ENCODE measurements around the gene EIF6. TPM values are rescaled to one million over a fixed set of nuclear protein-coding genes. Genes with fewer than 3 reads are reported as not detected.

The EIF6 gene
- total RNA-seq, 6 donors from 2014 or later: 57.5 to 106 (median 88.7) TPM

GRCh38 chr20:35279533-35280174 is 4.9 kb downstream of the EIF6 start:
- WGBS, 2 donors: 88 to 98% methylated on average over 5 to 7 of the region's 7 CpGs
- Histone ChIP-seq H3K27me3 (no peaks in the 10 kb centered on the region), H3K4me3 (no peak overlapping the region), H3K9me3 (no peaks in the 10 kb centered on the region), H3K27ac (peak overlapping the region in 1 of 4 donors; percentile 96), H3K4me1 (peaks cover 29 to 48% (median 33%) of the 10 kb centered on the region in 4 donors), H3K36me3 (peaks cover 5 to 54% (median 29%) of the 10 kb centered on the region in 4 donors)
- DNase-seq (no peak), ATAC-seq (ENCODE audit: low FRiP score in 2 of 2) (no peak)
- TF ChIP-seq, protein P1, sequence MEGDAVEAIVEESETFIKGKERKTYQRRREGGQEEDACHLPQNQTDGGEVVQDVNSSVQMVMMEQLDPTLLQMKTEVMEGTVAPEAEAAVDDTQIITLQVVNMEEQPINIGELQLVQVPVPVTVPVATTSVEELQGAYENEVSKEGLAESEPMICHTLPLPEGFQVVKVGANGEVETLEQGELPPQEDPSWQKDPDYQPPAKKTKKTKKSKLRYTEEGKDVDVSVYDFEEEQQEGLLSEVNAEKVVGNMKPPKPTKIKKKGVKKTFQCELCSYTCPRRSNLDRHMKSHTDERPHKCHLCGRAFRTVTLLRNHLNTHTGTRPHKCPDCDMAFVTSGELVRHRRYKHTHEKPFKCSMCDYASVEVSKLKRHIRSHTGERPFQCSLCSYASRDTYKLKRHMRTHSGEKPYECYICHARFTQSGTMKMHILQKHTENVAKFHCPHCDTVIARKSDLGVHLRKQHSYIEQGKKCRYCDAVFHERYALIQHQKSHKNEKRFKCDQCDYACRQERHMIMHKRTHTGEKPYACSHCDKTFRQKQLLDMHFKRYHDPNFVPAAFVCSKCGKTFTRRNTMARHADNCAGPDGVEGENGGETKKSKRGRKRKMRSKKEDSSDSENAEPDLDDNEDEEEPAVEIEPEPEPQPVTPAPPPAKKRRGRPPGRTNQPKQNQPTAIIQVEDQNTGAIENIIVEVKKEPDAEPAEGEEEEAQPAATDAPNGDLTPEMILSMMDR (IDR thresholded peaks at IDR 0.05): no peak
- no peak for TF ChIP-seq EP300 (IDR thresholded peaks at IDR 0.05)
- no peak for TF ChIP-seq POLR2A (IDR thresholded peaks at IDR 0.05)
- TF ChIP-seq POLR2AphosphoS5 (IDR thresholded peaks at IDR 0.05): no peak

DNA sequence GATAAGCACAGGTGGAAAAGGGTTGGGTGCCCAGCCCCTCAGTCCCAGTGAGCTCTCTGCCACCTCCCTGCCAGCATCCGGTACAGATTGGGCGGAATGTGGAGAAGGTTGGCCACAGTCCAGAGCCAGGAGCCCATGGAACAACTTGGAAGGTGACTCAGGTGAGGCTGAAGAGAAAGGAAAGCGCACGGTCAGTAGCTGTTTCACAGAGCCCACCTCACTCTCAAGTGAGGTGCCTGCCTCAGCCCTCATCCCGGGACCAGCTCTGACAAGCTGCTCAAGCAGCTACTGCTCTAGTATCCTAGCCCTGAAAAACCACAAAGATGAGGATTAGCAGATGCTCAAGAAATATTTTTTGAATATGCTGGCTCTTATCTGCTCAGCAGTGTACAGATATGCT is 5.5 kb downstream of the EIF6 start:
- Histone ChIP-seq H3K27me3 (no peaks in the 10 kb centered on the region), H3K27ac (peak overlapping the region; percentile 96 to 99 (median 98)), H3K9me3 (no peaks in the 10 kb centered on the region), H3K4me3 (no peak overlapping the region), H3K4me1 (peaks cover 29 to 47% (median 33%) of the 10 kb centered on the region in 4 donors), H3K36me3 (peaks cover 5 to 60% (median 32%) of the 10 kb centered on the region in 4 donors)
- TF ChIP-seq POLR2AphosphoS5 (IDR thresholded peaks at IDR 0.05) (no peak), POLR2A (IDR thresholded peaks at IDR 0.05) (no peak), EP300 (IDR thresholded peaks at IDR 0.05) (no peak)
- TF ChIP-seq, protein P1 (IDR thresholded peaks at IDR 0.05): no peak
- 83 to 93% methylated on average over 5 of the region's 5 CpGs for WGBS, 2 donors
- no peak for ATAC-seq (ENCODE audit: low FRiP score in 2 of 2)
- no peak for DNase-seq

DNA sequence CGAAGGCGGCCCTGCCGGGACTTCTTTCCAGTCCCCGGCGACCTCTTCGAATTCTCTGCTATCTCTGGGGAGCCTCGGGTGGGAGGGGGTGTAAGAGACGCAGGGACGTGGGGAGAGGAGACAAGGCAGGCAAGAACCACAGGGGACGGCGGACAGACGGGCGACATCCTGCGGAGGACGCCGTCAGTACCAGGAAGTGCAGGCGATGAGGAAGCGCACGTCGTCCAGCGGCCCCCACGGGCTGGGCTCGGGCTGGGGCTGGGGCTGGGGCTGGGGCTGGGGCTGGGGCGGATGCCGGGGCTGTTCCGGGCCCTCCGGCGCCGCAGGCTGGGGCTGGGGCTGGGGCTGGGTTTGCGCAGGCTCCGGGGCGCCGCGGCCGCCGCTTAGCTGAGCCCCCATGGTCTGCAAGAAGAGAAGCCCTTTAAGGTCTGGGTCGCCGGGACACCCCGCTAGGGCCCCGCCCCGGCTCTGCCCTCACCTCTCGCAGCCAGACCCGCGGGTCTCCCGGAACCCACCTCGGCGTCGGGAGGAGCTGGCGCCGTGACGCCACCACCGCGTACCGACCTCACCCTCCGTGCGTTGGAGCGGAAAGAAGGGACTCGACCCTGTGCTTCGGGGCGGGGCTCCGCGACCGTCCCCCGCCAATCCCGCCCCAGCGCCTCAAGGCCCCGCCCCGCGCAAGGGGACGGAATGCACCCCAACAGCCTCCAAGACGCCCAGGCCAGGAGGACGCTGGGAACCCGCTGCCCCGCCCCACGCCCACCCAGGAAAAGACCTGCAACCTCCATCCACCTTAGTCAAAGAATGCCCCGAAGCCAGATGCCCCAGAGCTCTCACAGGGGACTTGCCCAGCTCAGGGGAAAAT is 6.8 kb downstream of the EIF6 start, which contains the start of gene MMP24OS:
TSS of gene MMP24OS (minus strand) at position 592 of the 865 bp plus-strand sequence. CDS start at position 399, 193 bp downstream.
- peaks cover 5 to 66% (median 35%) of the 10 kb centered on the region in 4 donors for H3K36me3 ChIP-seq
- WGBS, 2 donors: 0 to 1% methylated on average over 10 to 34 of the region's 76 CpGs
- H3K9me3 ChIP-seq: no peaks in the 10 kb centered on the region
- H3K4me1 ChIP-seq: peaks cover 18 to 34% (median 22%) of the 10 kb centered on the region in 4 donors
- peak within 1 kb of the TSS; percentile 96 to 99 (median 98) for H3K27ac ChIP-seq
- peak; percentile 94 to 97 for DNase-seq
- TF ChIP-seq POLR2AphosphoS5 (IDR thresholded peaks at IDR 0.05) (peak; percentile 96), POLR2A (IDR thresholded peaks at IDR 0.05) (peak; percentile 60 to 97 (median 84)), EP300 (IDR thresholded peaks at IDR 0.05) (peak in 1 of 4 donors; percentile 68)
- TF ChIP-seq, protein P1 (IDR thresholded peaks at IDR 0.05): peak in 3 of 6 experiments; percentile 4 to 22 (median 19)
- ATAC-seq (ENCODE audit: low FRiP score in 2 of 2): peak; percentile 95 to 98
- peak within 1 kb of the TSS; percentile 61 to 92 (median 76) for H3K4me3 ChIP-seq
- no peaks in the 10 kb centered on the region for H3K27me3 ChIP-seq

DNA sequence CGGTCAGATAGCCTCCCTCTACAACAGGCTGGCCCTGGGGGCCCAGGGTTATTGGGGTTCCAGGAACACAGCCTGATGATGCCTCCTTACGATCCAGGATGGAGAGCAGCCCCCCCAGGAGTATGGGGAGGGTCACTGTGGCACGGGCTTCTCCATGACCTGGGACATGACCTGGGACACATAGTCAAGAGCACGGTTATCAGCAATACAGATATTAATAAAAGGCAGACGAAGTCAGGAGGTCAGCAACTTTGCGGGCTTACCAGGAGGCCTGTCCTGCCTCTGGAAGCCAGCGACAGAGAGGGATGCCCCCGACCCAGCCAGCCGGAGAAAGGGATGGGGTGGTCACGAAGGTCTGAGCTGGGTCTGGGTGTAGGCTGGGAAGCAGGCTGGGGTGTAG is 7.4 kb downstream of the EIF6 start:
- ATAC-seq (ENCODE audit: low FRiP score in 2 of 2) (peak in 1 of 2 donors; percentile 1), DNase-seq (no peak)
- Histone ChIP-seq H3K27me3 (no peaks in the 10 kb centered on the region), H3K27ac (peak overlapping the region; percentile 96 to 99 (median 98)), H3K4me1 (peaks cover 18 to 31% (median 21%) of the 10 kb centered on the region in 4 donors), H3K36me3 (peaks cover 5 to 67% (median 34%) of the 10 kb centered on the region in 4 donors), H3K4me3 (peak overlapping the region; percentile 61 to 92 (median 76)), H3K9me3 (no peaks in the 10 kb centered on the region)
- TF ChIP-seq, protein P1 (IDR thresholded peaks at IDR 0.05): no peak
- TF ChIP-seq EP300 (IDR thresholded peaks at IDR 0.05): no peak
- no peak for TF ChIP-seq POLR2AphosphoS5 (IDR thresholded peaks at IDR 0.05)
- no peak for TF ChIP-seq POLR2A (IDR thresholded peaks at IDR 0.05)
- WGBS, 2 donors: 9 to 12% methylated on average over 7 to 10 of the region's 10 CpGs
